Measurements from ENCODE around the gene TMEM218.

The TMEM218 gene

DNA sequence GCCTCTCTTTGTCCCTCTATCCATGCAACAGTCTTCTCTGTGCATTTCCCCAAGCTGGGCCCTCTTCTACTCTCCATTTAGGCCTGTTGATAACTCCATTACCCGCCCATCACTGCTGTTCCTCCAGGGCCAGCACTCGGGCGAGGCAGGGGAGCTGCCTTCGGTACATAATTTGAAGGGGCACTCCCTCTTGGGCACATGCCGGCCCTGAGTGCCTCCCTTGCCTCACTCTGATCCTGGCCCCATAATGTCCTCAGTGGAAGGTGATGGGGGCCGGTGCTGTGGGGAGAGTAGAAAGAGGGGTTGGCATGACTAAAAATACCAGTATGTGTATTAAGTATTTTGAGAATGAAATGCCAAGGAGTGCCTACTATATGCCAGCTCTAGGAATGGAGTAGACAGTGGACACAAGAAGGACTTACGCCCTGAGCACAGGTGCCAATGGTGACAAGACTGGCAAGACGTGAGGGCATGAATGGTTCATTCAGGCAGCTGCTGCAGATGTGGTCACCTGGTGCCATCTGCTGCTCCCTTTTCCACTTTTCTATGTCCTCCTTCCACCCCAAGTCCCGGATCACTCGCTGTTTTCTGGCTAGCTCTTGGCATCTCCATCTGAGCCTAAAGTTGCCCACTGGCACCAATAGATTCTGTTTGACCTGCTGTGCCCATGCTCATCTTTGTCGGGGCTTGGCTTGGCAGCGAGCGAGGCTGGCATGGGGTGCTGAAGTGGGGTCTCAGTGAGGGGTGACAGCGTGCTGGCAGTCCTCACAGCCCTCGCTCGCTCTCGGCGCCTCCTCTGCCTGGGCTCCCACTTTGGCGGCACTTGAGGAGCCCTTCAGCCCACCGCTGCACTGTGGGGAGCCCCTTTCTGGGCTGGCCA, 22.6 kb downstream of the TMEM218 start:
- DNase-seq = no peak

DNA sequence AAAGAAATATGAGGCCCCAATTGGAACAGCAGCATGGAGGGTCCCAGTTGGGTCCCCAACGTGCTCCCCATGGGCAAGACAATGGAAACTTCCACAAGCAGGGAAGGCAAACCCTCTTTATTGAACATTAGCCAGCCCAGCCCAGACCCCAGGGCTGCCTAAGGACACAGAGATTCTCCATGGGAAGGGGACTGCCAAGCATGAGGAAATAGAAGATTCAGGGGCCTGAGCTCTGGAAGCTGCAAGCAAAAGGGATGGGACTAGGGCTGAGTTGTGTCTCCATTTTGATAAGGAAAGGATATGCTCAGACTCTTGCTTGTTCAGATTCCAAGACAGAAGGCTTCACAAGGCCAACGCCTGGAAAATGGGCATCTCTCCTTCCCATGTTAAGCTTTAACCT, 23.3 kb downstream of the TMEM218 start:
- DNase-seq = no peak

DNA sequence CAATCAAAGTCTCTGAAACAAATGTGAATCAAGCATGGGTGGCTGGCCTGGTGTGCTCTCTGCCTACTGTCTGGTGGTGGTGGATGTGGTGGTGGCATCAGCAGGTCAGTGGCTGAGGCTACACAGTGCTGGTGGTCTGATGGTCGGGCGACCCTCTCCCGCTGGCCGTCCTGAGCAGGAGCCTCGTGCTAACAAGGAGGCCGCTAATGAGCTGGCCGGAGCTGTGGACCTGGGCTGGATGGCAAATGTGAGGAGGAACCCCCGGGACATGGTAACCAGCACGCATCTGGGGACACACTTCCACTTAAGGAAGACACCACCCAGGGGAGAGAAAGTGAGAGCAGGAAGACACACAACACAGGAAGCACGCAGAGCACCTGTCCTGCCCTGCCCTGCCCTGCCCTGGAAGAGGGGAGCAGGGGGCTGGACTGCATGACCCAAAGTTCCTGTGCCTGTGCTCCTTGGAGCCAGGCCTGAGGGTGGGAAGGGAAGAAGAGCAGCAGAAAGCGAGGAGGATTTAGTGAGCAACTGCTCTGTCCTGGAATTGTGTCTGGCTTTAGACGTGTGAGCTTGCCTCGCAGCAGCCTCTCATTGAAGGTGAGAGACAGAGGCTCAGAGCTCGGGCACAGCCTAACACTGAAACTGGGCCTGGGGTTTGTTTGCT, 24.7 kb downstream of the TMEM218 start:
- DNase-seq = no peak

DNA sequence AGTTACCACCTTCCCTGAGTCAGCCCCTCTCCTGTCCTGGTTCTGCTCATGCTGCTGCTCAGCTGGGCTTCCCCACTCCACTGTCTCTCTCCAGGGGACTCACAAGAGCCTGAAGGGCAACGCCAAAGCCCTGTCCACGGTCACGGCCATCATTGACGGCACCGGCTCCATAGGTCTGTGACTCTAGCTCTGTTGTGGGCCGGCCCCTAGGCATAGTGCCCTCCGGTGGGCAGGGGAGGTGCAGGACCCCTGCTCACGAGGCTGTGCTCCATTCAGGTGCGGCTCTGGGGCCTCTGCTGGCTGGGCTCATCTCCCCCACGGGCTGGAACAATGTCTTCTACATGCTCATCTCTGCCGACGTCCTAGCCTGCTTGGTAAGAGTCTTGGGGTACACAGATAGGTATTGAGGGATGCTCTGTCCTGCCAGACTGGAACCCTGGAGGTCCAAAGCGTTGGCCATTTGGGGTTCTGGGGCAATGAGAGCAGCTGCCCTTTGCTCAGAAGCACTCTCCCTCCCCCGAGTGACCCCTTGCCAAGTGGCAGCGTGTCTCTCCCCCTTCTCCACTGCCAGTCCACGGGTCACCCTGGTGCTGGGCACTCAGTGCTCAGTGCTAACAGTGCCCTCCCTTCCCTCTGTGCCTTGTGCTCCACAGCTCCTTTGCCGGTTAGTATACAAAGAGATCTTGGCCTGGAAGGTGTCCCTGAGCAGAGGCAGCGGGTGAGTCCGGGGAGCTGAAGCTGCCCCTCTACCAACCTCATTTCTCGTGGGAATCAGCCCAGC, 25.9 kb downstream of the TMEM218 start:
- no peak for DNase-seq

DNA sequence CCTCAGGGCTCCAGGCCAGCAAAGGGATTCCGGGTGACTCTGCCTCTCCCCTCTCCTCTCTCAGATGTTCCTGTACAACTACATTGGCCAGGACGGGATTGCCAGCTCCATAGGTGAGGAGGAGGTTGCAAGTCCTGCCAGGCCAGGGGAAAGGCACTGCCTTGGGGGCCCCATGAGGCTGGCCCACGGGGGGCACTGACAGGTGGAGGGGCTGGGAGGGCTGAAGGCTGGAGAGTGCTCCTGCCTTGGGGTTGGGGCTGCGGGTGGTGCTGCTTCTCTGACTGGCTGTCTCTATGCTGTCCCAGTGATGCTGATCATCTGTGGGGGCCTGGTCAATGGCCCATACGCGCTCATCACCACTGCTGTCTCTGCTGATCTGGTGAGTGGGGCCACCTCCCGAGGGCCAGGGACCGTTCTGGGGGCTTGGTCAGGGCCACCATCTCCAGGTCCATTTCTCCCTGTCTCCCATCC, 26.6 kb downstream of the TMEM218 start:
- no peak for DNase-seq

DNA sequence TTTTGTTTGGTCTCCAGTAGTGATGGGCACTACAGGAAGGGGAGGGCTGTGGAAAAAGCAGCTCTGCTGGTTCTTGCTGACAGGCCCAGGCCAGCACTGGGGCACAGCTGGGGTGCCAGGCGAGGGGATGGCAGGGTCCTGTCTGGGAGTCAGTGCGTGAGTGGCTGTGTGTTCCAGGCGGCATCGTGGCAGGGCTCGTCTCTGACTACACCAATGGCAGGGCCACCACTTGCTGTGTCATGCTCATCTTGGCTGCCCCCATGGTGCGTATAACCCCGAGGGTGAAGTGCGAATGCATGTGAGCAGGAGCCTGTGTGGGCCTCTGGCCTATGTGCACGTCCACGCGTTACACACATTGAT, 27.4 kb downstream of the TMEM218 start:
- DNase-seq = no peak

DNA sequence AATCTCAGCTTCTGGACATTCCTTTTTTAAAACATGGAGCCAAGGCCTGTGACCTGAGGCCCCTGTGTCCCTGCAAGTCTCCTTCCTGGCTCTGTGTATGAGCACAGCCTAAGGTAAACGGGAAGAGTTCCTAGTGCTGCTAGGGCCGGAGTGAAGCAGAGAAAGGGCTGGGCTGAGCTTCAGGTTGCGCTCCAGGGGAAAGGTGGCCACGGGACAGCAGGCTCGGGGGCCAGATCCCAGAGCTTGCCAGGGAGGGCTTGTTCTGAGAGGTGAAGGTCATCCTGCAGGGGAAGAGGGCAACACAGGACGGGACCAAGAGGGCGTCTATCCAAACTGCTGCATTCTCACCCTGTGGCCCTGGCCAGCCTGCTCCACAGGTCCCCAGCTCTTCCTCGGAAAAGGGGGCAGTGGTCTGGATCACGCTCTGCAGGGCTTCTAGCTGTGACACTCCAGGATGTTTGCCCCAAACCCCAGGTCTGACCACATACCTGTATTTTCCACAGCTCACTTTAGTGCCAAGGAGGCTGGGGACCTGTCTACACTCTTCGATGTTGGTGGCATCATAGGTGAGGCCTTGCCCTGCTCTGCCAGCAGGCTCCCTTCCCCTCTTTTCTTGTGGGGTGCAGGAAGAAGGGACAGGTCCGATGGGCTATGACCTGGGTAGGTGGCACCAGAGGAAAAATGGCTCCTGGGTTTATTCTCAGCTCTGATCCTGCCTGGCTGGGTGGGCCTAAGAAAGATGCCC, 27.9 kb downstream of the TMEM218 start:
- DNase-seq = no peak

DNA sequence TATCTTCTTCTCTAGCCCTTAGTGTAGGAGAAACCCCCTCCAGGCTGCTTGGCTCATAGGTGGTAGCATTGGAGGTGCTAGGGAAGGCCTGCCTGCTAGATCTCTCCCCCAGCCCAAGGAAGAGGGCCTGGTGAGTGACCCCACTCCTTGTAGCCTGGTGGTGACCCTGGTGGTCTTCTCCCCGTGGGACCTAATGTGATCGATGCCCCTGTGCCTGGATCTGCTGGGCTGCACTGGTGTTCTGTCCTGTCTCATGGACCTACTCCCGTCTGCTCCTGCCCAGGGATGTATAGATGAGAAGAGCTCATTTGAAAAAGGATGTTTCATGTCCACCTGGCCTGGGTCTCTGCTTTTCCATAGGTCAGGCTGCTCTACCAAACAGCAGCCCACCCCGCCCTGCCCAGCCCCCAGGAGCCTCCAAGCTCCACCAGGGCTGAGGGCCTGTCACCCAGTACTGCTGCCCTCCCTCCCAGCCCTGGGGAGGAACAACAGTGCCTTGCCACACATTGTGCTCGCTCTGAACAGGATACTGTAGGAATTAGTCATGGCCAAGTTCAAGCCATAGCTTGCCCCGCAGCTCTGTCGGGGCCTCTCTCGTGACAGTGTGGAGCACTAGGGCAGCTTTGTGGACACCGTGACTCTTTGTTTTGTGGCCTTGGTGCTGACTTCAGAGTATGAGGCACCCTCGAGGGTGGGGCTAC, 28.7 kb downstream of the TMEM218 start:
- DNase-seq = no peak

DNA sequence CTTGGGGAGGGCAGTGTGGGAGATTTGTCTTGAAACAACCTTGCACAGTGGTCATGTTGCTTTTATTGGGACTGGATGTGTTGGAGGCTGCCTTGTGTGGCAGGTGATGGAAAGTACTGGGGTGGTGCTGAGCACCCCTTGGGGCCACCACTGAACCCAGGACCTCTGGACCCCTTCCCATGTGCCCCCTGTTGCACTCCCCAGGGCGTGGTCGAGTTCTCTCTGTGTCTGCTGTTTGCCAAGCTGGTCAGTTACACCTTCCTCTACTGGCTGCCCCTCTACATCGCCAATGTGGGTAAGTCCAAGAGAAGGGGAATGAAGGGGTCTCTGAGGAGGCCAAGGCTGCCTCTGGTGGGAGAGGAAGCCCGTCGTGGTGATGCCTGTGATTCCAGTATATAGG, 29.4 kb downstream of the TMEM218 start:
- no peak for DNase-seq

DNA sequence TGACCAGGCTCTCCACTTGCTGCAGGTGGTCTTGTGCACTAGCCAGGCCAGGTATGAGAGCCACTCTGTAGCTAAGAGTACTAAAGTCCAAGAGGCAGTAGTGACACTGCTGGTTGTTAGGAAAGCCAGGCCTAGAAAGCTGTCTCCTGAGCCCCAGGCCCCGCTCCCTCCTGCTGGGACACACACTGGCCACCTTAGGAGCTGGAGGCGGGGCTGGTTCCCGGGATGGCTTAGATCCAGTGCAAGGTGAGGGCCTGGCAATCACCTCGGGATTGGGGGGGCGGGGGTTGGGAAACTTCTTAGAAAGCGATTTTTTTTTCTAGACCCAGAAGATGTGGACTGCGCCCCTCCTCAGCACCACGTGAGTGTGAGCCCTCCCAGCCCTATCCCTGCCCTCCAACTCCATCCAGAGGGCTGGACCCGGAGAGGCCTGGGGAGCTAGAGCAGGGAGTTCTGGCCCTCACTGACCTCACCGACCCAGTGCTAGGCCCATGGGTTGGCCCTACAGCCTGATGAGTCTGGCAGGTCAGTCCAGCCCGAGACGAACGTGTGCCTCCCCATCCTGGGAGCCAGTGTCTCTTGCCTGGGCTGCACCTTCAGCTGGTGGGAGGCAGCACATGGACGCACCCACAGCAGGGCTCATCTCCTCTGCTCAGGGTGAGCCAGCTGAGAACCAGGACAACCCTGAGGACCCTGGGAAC, 30.2 kb downstream of the TMEM218 start:
- no peak for DNase-seq

DNA sequence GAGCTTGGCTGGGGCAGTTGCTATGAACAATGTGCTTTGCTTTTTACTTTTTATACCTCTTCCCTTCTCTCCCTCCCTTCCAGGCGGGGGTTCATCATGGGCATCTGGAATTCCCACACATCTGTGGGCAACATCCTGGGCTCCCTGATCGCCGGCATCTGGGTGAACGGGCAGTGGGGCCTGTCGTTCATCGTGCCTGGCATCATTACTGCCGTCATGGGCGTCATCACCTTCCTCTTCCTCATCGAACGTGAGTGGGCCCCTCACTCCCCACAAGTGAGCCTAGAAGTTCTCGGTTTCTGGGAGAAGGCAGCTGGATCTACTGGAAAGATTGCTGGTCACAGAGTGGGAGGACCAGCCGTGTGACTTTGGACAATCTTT, 30.9 kb downstream of the TMEM218 start:
- no peak for DNase-seq

DNA sequence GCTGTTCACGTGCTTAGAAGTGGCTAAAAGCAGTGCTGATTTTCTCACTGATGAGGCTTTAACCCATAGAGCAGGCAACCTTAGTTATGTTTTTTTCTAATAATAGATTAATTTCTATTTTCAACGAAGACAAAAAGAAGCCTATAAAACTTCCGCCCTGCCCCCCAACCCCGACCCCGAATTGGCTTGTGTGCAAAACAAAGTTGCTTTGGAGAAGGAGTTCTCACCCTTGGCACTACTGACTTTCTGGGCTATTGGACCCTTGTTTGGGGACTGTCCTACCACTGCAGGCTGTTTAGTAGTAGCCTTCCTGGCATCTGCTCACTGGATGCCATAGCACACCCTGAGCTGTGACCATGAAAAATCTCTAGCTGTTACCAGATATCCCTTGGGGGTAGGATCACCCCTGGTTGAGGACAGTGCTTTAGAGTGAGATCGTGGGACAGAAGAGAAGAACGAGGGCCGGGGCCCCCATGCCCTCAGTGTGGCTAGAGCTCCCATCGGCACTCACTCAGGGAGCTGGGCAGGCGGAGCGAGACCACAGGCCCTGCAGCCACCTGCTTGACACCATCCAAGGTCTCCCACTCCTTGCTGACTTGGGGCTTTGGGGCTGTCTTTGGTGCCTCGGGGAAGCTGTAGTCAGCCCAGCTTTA, 31.4 kb downstream of the TMEM218 start:
- no peak for DNase-seq

DNA sequence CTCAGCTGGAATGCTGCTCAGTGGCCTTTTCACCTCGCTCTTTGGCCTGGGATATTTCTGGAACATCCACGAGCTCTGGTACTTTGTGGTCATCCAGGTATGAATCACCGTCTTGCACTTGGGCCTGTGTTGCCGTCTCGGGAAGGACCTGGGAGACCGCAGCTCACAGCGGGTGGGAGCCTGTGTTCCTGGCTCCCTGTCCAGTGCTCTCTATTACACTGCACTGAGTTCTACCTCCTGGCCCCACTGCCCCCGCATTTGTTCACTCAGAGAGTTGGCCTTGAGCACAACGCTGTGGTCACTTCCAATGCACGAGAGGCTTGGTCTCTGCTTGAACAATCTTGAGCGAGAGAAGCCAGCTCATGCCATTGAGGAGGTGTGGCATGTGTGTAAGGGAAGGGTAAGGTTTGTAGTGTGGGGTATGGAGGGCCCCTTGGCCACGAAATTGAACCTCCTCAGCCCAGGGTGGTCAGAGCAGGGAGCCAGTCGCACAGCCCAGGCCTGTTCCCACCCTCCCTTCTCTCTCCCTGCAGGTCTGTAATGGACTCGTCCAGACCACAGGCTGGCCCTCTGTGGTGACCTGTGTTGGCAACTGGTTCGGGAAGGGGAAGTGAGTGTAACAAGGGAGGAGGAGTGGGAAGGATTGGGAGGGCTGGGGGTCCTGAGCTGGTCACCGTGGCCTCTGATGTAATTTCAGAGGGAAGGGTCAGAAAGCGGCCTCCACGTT, 32.1 kb downstream of the TMEM218 start:
- no peak for DNase-seq

DNA sequence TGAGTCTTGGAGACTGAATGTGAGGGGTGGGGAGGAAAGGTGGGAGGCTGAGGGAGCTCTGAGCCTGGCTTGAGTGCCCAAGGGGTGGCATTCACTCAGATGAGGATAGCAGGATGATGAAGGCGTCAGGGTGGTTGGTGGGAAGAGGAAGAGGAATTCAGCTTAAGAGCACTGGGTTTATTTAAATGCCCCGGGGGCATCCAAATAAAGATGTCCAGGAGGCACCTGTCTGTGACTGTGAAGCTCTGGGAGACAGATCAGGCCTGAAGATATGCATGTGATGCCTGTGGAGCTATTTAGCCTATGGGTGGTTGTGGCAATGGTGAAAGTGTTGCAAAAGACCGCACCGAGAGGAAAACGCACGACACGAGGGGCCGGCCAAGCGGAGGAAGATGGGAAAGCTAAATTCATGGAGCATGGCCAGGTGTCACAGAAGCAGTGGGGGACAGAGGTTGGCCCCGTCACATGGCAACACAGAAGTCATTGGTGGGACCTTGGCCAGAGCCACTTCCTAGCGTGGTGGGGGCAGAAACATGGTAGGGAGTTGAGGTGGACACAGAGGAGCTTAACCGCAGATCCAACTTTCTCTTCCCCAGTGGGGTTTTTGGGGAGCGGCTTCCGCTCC, 32.8 kb downstream of the TMEM218 start:
- no peak for DNase-seq

DNA sequence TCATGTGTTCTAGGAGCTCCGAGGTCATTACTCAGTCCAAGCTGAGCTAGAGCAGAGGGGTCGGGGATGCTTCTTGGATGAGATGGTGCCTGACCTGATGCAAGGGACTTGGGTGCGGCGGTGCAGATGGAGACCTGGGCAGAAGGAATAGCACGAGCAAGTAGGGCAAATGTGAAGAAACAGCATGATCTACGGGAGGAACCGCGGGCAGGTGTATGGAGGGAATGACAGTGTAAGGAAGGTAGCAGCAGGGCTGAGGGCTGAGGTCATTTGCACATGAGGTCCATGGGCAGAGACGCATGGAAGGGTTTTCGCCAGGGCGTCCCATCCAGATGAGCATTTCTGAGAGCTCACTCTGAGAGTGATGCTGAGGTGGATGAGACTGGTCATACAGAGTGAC, 33.4 kb downstream of the TMEM218 start:
- no peak for DNase-seq

DNA sequence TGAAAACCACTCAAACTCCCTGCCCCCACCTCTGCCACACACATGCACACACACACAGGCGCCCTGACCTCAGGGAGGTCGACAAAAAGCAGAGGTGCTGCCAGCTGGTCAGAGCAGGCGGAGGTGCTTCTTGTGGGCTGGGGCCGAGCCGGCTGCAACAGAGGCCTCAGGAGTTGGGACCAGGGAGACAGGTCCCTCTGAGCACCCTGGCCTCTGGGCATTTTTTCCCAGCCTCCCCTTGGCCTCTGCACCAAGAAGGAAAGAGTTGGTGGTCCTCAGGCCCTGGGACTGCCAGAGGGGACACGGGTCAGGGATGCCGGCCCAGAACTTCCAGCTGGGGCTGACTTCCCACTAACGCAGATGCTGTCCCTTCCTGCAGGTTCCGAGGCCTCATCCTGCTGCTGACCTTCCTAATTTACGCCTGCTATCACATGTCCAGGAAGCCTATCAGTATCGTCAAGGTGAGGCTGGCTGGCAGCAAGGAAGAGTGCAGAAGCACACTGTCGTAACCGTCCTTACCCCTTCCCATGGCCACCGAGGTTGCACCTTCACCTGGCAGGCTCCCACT, 35.0 kb downstream of the TMEM218 start:
- DNase-seq = no peak

DNA sequence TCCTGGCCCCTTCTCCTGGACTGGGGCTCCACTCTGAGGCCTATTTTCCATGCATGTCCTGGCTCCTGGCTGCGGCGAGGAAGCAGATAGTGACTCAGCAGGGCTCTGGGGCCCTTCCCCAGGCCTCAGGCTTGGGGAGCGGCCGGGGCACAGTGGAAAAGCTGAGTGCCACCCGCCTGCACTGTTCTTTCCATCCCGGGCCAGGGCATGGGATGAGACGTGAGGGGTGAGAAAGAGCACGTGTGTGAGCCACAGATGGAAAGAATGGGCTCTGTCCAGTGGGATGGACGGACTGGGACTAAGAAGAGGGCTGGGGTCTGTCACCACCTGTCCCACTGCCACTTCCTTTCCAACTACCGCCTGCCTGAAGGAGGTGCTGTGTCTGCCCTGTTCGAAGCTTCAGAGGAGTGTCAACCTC, 35.5 kb downstream of the TMEM218 start:
- DNase-seq = no peak

DNA sequence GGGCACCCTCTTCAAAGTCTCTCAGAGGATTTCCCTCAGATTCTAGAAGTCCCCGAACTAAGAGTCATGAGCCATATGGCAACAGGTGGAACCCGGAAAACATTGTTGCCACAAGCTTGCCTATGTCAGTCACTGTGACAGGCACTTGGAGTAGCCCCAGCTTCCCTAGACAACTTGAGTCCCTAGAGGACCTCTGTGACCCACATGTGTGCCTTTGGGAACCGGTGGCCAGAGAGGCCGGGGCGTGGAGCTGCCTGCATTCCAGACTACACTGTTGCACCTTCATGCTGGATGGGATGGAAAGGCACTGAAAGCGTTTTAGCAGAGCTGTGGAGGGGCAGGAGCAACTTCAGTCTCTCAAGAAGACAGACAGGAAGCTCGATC, 36.2 kb downstream of the TMEM218 start:
- DNase-seq = no peak

DNA sequence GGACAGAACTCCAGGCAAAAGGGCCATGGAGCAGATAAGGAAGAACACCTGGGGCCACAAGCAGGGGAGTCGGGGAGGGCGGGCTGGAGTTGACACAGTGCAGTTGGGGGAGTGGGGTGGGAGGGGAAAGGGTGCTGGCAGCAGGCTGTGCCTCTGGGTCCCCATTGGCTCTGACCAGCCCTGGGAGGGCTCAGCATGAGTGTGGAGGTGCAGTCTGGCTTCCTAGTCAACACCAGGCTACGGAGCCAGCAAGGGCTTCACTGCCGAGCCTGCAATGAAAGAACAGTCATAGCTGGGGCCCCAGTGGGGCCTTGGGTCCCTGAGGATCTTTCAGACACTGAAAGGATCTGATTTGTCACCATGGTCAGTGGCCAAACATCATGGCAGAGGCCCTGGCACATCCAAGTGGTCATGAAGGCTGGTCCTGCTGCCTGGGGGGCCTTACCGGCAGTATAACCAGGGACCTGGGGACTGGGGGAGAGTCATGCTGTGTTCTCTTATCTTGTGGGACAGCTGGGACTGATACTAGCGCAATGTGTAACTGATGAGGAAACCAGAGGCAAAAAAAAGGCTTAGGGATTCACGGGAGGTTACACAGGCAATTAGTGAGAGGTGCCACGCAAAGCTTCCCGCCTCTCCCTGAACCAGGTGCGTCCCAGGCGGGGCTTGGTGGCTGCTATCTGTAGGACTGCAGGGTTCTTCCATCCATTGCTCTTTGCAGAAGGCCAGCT, 36.8 kb downstream of the TMEM218 start:
- no peak for DNase-seq

Measured in central memory CD4-positive, alpha-beta T cell (primary cell).